HCT116 (cell line): Measurements from ENCODE around the gene RNF112. TPM values are rescaled to one million over a fixed set of nuclear protein-coding genes. Genes with fewer than 3 reads are reported as not detected.

Experiments used
- ATAC-seq: fragments of 200-7000 bp; cut with Tn5 transposase; 2 replicates; pipeline ENCODE4 v1.9.1; 2020; ENCODE audit warnings: mild to moderate bottlenecking, moderate library complexity
- BruUV-seq: library from RNA; stranded (reverse); fragments of 400-500 nt; replicated peaks from 2 replicates; lab custom pipeline; 2021; lab: Mats Ljungman, UMichigan
- CTCF ChIA-PET: fragments of 300-600 bp; sonication (Branson Sonifier 250); formaldehyde crosslinking; loops from one replicate; lab custom pipeline; 2021; ENCODE audit warnings: antibody characterized with exemption; lab: Charles Lee
- POLR2A ChIA-PET: fragments of 300-600, 350-600 bp; sonication (Branson Sonifier 250); formaldehyde crosslinking; loops from one replicate; lab custom pipeline; 2021; ENCODE audit warnings: antibody characterized with exemption; lab: Charles Lee
- RAD21 ChIA-PET, 2 experiments: fragments of 300-600 bp; sonication (Branson Sonifier 250); formaldehyde crosslinking; loops; one replicate each; lab custom pipeline; 2023; ENCODE audit warnings: low total read pairs in 2 of 2; ENCODE audit not compliant: uncharacterized antibody in 2 of 2, unreplicated experiment in 2 of 2, low non-redundant PET in 1 of 2; lab: Charles Lee
- DNase-seq: peaks from one replicate; pipeline ENCODE4 v3.0.0-alpha.2; 2010; ENCODE audit warnings: low read depth, low spot score
- H2AFZ ChIP-seq: fragments of 200-600 bp; shearing (Covaris generic), sonication (generic); 2 replicates; pipeline ENCODE4 v1.6.1; 2017; ENCODE audit warnings: low read depth, mixed run types, mixed read lengths, antibody characterized with exemption, low read length; ENCODE audit not compliant: poor library complexity, severe bottlenecking
- H3K27ac ChIP-seq: 2 replicates; pipeline ENCODE4 v1.5.1; 2012; ENCODE audit warnings: low read depth, low read length
- H3K27me3 ChIP-seq: fragments of 200-600 bp; sonication (generic); 2 replicates; pipeline ENCODE4 v1.6.1; 2016; ENCODE audit warnings: mixed run types, low read length, mixed read lengths; ENCODE audit not compliant: insufficient read depth
- H3K36me3 ChIP-seq, 2 experiments: fragments of 200-500 bp in 1 of 2; fragments of 200-600 bp in 1 of 2; sonication (Bioruptor generic) in 1 of 2; sonication (generic) in 1 of 2; 2 replicates each; pipeline versions ENCODE4 v1.5.1 to v1.6.1; 2014 to 2016; ENCODE audit warnings: low read length in 2 of 2, inconsistent platforms in 1 of 2, mixed read lengths in 1 of 2, mixed run types in 1 of 2; ENCODE audit not compliant: insufficient read depth in 2 of 2, control insufficient read depth in 1 of 2
- H3K4me1 ChIP-seq, 2 experiments: fragments of 200-600 bp in 1 of 2; sonication (generic) in 1 of 2; 2 replicates each; pipeline versions ENCODE4 v1.5.1 to v1.6.1; 2012 to 2017; ENCODE audit warnings: low read length in 2 of 2, inconsistent platforms in 1 of 2, mild to moderate bottlenecking in 1 of 2, mixed read lengths in 1 of 2, mixed run types in 1 of 2, moderate library complexity in 1 of 2; ENCODE audit not compliant: insufficient read depth in 2 of 2, control insufficient read depth in 1 of 2
- H3K4me2 ChIP-seq: fragments of 200-600 bp; sonication (generic); 2 replicates; pipeline ENCODE4 v1.6.1; 2017; ENCODE audit warnings: mixed run types, low read length, mixed read lengths
- H3K4me3 ChIP-seq, 2 experiments: fragments of 200-600 bp in 1 of 2; sonication (generic) in 1 of 2; replicated peaks in 1 of 2; 2 replicates each; pipeline ENCODE4 v1.5.1; 2011 to 2016; ENCODE audit warnings: low read length in 2 of 2, control low read depth in 1 of 2, low read depth in 1 of 2, mild to moderate bottlenecking in 1 of 2, mixed read lengths in 1 of 2, mixed run types in 1 of 2
- H3K79me2 ChIP-seq: fragments of 200-600 bp; sonication (generic); 2 replicates; pipeline ENCODE4 v1.6.1; 2017; ENCODE audit warnings: mild to moderate bottlenecking, mixed run types, low read length, moderate library complexity, mixed read lengths; ENCODE audit not compliant: insufficient read depth
- H3K9ac ChIP-seq: fragments of 200-600 bp; sonication (generic); 2 replicates; pipeline ENCODE4 v1.6.1; 2016; ENCODE audit warnings: low read length, mixed read lengths
- H3K9me2 ChIP-seq: fragments of 200-600 bp; sonication (generic), shearing (Covaris generic); 2 replicates; pipeline ENCODE4 v1.6.1; 2017; ENCODE audit warnings: mixed run types, mild to moderate bottlenecking, moderate library complexity; ENCODE audit not compliant: insufficient read depth
- H3K9me3 ChIP-seq, 2 experiments: fragments of 200-500 bp in 1 of 2; fragments of 200-600 bp in 1 of 2; sonication (Bioruptor generic) in 1 of 2; sonication (generic) in 1 of 2; 2 replicates each; pipeline ENCODE4 v1.6.1; 2014 to 2017; ENCODE audit warnings: low read length in 2 of 2, mixed read lengths in 2 of 2, inconsistent platforms in 1 of 2, low read depth in 1 of 2, mild to moderate bottlenecking in 1 of 2, mixed run types in 1 of 2, moderate library complexity in 1 of 2; ENCODE audit not compliant: control insufficient read depth in 1 of 2, insufficient read depth in 1 of 2
- H4K20me1 ChIP-seq: fragments of 200-600 bp; sonication (generic), shearing (Covaris generic); 2 replicates; pipeline ENCODE4 v1.6.1; 2017; ENCODE audit warnings: mixed run types, mild to moderate bottlenecking, moderate library complexity; ENCODE audit not compliant: insufficient read depth
- EGR1 ChIP-seq: IDR thresholded peaks from 2 replicates; pipeline ENCODE4 v1.6.1; 2012; ENCODE audit warnings: low read depth
- EZH2 ChIP-seq: fragments of 200-600 bp; sonication (generic); IDR thresholded peaks from 2 replicates; pipeline ENCODE4 v1.6.1; 2017; ENCODE audit warnings: antibody characterized with exemption, mixed run types
- FOSL1 ChIP-seq: IDR thresholded peaks from 2 replicates; pipeline ENCODE4 v1.6.1; 2012; ENCODE audit warnings: low read depth
- RAD21 ChIP-seq: IDR thresholded peaks from 2 replicates; pipeline ENCODE4 v1.6.1; 2012; ENCODE audit warnings: low read depth, mild to moderate bottlenecking
- SP1 ChIP-seq: IDR thresholded peaks from 2 replicates; pipeline ENCODE4 v1.6.1; 2012; ENCODE audit warnings: low read depth
- SRF ChIP-seq: IDR thresholded peaks from 2 replicates; pipeline ENCODE4 v1.6.1; 2012; ENCODE audit warnings: low read depth
- YY1 ChIP-seq: IDR thresholded peaks from 2 replicates; pipeline ENCODE4 v1.6.1; 2011; ENCODE audit warnings: low read length, low read depth, moderate library complexity, mild to moderate bottlenecking; ENCODE audit not compliant: insufficient replicate concordance; ENCODE audit errors: extremely low read depth
- ZNF274 ChIP-seq: fragments of 200-500 bp; sonication (Bioruptor generic); IDR thresholded peaks from 2 replicates; pipeline ENCODE4 v1.6.1; 2014; ENCODE audit warnings: mild to moderate bottlenecking, low read depth, low read length, inconsistent platforms
- intact Hi-C: fragments of 100-400 bp; cut with micrococcal nuclease; formaldehyde crosslinking; loops from 2 replicates; pipeline ENCODE4 v1.10.0; 2022
- total RNA-seq: library from RNA; stranded (reverse); gene quantifications from one replicate; pipeline ENCODE4 v1.2.1, GENCODE V29; 2021; ENCODE audit not compliant: unreplicated experiment
- TF ChIP-seq, protein P1 (sequence below): IDR thresholded peaks from 2 replicates; pipeline ENCODE4 v1.6.1; 2012

The RNF112 gene
- total RNA-seq, 1 experiment from 2014 or later: 0.98 TPM

- ATAC-seq: no peak
- Histone ChIP-seq H3K9me3 (no peaks in the 10 kb centered on the region), H3K79me2 (no peaks in the 10 kb centered on the region), H4K20me1 (no peaks in the 10 kb centered on the region), H3K4me3 (no peak overlapping the region), H3K4me1 (no peaks in the 10 kb centered on the region; a peak in 1 of 4 replicates), H3K9me2 (no peaks in the 10 kb centered on the region), H3K27ac (no peak overlapping the region), H3K27me3 (no peaks in the 10 kb centered on the region)
- POLR2A ChIA-PET: no interaction called here
- BruUV-seq: no TSS peak
- no peak for DNase-seq
- TF ChIP-seq EGR1 (no peak), SRF (no peak), EZH2 (no peak)
- TF ChIP-seq, all 23 proteins: peak for 0
- Histone ChIP-seq H3K9ac (no peak overlapping the region), H2AFZ (no peak overlapping the region), H3K4me2 (no peak overlapping the region), H3K36me3 (no peaks in the 10 kb centered on the region)
- intact Hi-C loops: no loop called here
- ChIA-PET RAD21 (no interaction called here), CTCF (no interaction called here)
These were observed 42.3 kb downstream of the RNF112 start for GRCh38 chr17:19453296-19453695.

- H3K9me3 ChIP-seq: no peaks in the 10 kb centered on the region
- ChIA-PET CTCF (no interaction called here), RAD21 (no interaction called here), POLR2A (no interaction called here)
- ATAC-seq (no peak), DNase-seq (no peak)
- intact Hi-C loops: no loop called here
- no peak overlapping the region for H3K9ac ChIP-seq
- no peaks in the 10 kb centered on the region for H3K27me3 ChIP-seq
- H3K4me3 ChIP-seq: no peak overlapping the region
- H3K4me1 ChIP-seq: no peaks in the 10 kb centered on the region
- no TSS peak for BruUV-seq
- no peaks in the 10 kb centered on the region for H3K9me2 ChIP-seq
- H3K79me2 ChIP-seq: no peaks in the 10 kb centered on the region
- H2AFZ ChIP-seq: no peak overlapping the region
- no peak overlapping the region for H3K4me2 ChIP-seq
- no peaks in the 10 kb centered on the region for H3K36me3 ChIP-seq
- no peaks in the 10 kb centered on the region for H4K20me1 ChIP-seq
- no peak overlapping the region for H3K27ac ChIP-seq
- TF ChIP-seq FOSL1: no peak
- TF ChIP-seq RAD21: no peak
- TF ChIP-seq, protein P1, sequence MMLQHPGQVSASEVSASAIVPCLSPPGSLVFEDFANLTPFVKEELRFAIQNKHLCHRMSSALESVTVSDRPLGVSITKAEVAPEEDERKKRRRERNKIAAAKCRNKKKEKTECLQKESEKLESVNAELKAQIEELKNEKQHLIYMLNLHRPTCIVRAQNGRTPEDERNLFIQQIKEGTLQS: no peak
- TF ChIP-seq EGR1: no peak
- TF ChIP-seq ZNF274: no peak
- TF ChIP-seq YY1: no peak
- TF ChIP-seq SP1: no peak
These were observed 43.0 kb downstream of the RNF112 start for GRCh38 chr17:19454074-19454473.
